SK-N-SH (cell line): ENCODE measurements around the gene OPHN1. TPM values are rescaled to one million over a fixed set of nuclear protein-coding genes. Genes with fewer than 3 reads are reported as not detected.

Experiments used
- CTCF ChIA-PET: fragments of 300-600, 350-600 bp; formaldehyde crosslinking; extraction: SDS; loops from one replicate; lab custom pipeline; 2021; lab: Yijun Ruan, JAX
- POLR2A ChIA-PET: fragments of 350-600 bp; sonication (Branson Sonifier 250); formaldehyde crosslinking; extraction: SDS; loops from one replicate; lab custom pipeline; 2020; ENCODE audit warnings: antibody characterized with exemption, inconsistent platforms; lab: Yijun Ruan, JAX
- DNase-seq: peaks from one replicate; pipeline ENCODE4 v3.0.0; 2012
- H2AFZ ChIP-seq: fragments of 200-600 bp; sonication (generic); 2 replicates; pipeline ENCODE4 v1.8.1; 2016; ENCODE audit warnings: antibody characterized with exemption, mild to moderate bottlenecking, low read depth
- H3F3A ChIP-seq: fragments of 200-600 bp; sonication (generic); replicated peaks from 2 replicates; pipeline ENCODE3; 2016; ENCODE audit warnings: antibody characterized with exemption, mild to moderate bottlenecking; ENCODE audit not compliant: insufficient read depth
- H3K27ac ChIP-seq, 2 experiments: fragments of 200-500 bp in 1 of 2; fragments of 200-600 bp in 1 of 2; sonication (Bioruptor generic) in 1 of 2; sonication (generic), shearing (Covaris generic) in 1 of 2; 2 replicates each; pipeline versions ENCODE4 v1.5.1 to v1.6.1; 2014 to 2016; ENCODE audit warnings: low read depth in 2 of 2, inconsistent platforms in 1 of 2, low read length in 1 of 2, mild to moderate bottlenecking in 1 of 2, mixed read lengths in 1 of 2
- H3K27me3 ChIP-seq: fragments of 200-600 bp; sonication (generic), shearing (Covaris generic); 2 replicates; pipeline ENCODE4 v1.6.1; 2016; ENCODE audit warnings: mixed run types; ENCODE audit not compliant: insufficient read depth
- H3K36me3 ChIP-seq, 2 experiments: fragments of 200-500 bp in 1 of 2; fragments of 200-600 bp in 1 of 2; sonication (Bioruptor generic) in 1 of 2; sonication (generic) in 1 of 2; replicated peaks in 1 of 2; 2 replicates each; pipeline versions ENCODE3 to v1.5.1; 2014 to 2016; ENCODE audit warnings: low read length in 1 of 2, mild to moderate bottlenecking in 1 of 2; ENCODE audit not compliant: insufficient read depth in 2 of 2, control insufficient read depth in 1 of 2
- H3K4me1 ChIP-seq, 2 experiments: fragments of 200-500 bp in 1 of 2; fragments of 200-600 bp in 1 of 2; sonication (Bioruptor generic) in 1 of 2; sonication (generic), shearing (Covaris generic) in 1 of 2; 2 replicates each; pipeline versions ENCODE4 v1.5.1 to v1.6.1; 2014 to 2016; ENCODE audit warnings: low read depth in 1 of 2, low read length in 1 of 2, mixed run types in 1 of 2; ENCODE audit not compliant: insufficient read depth in 2 of 2, control insufficient read depth in 1 of 2
- H3K4me2 ChIP-seq: fragments of 200-600 bp; sonication (generic), shearing (Covaris generic); 2 replicates; pipeline ENCODE4 v1.6.1; 2017; ENCODE audit warnings: mixed run types
- H3K4me3 ChIP-seq, 2 experiments: fragments of 200-500 bp in 1 of 2; fragments of 200-600 bp in 1 of 2; sonication (Bioruptor generic) in 1 of 2; sonication (generic), shearing (Covaris generic) in 1 of 2; 2 replicates each; pipeline versions ENCODE4 v1.5.1 to v1.8.1; 2014 to 2016; ENCODE audit warnings: low read depth in 2 of 2, inconsistent platforms in 1 of 2, low read length in 1 of 2, mild to moderate bottlenecking in 1 of 2, mixed read lengths in 1 of 2, moderate library complexity in 1 of 2
- H3K79me2 ChIP-seq: fragments of 200-600 bp; sonication (generic); 2 replicates; pipeline ENCODE4 v1.8.1; 2017; ENCODE audit warnings: mild to moderate bottlenecking; ENCODE audit not compliant: insufficient read depth
- H3K9ac ChIP-seq: fragments of 200-600 bp; sonication (generic); 2 replicates; pipeline ENCODE4 v1.6.1; 2017; ENCODE audit warnings: mixed run types
- H3K9me2 ChIP-seq: fragments of 200-600 bp; sonication (generic); 2 replicates; pipeline ENCODE4 v1.6.1; 2017; ENCODE audit warnings: mixed run types
- H3K9me3 ChIP-seq: fragments of 200-600 bp; sonication (generic); 2 replicates; pipeline ENCODE4 v1.6.1; 2017; ENCODE audit warnings: mixed run types, mild to moderate bottlenecking, moderate library complexity
- H4K20me1 ChIP-seq: fragments of 200-600 bp; sonication (generic); 2 replicates; pipeline ENCODE4 v1.6.1; 2017; ENCODE audit warnings: mild to moderate bottlenecking, mixed run types; ENCODE audit not compliant: insufficient read depth
- ELF1 ChIP-seq: IDR thresholded peaks from 2 replicates; pipeline ENCODE4 v1.4.0; 2012
- EP300 ChIP-seq, 2 experiments: IDR thresholded peaks; 2 replicates each; pipeline versions ENCODE4 v1.4.0 to v1.6.1; 2012; ENCODE audit warnings: borderline replicate concordance in 1 of 2, low read depth in 1 of 2, low read length in 1 of 2
- EZH2phosphoT487 ChIP-seq: fragments of 200-600 bp; sonication (generic); IDR thresholded peaks from 2 replicates; pipeline ENCODE4 v1.6.1; 2017; ENCODE audit warnings: low read depth, mixed run types, mild to moderate bottlenecking, antibody characterized with exemption, moderate library complexity, borderline replicate concordance
- FOXJ3 ChIP-seq: sonication (generic); formaldehyde crosslinking; IDR thresholded peaks from 2 replicates; pipeline ENCODE4 v1.5.1; 2020; ENCODE audit warnings: mild to moderate bottlenecking, missing genetic modification reagents
- GATA2 ChIP-seq: sonication (generic); formaldehyde crosslinking; IDR thresholded peaks from 2 replicates; pipeline ENCODE4 v1.5.0; 2020; ENCODE audit warnings: mild to moderate bottlenecking, missing genetic modification reagents
- MEF2A ChIP-seq: IDR thresholded peaks from 2 replicates; pipeline ENCODE4 v1.4.0; 2012; ENCODE audit warnings: low read depth, borderline replicate concordance
- MXI1 ChIP-seq: IDR thresholded peaks from 2 replicates; pipeline ENCODE4 v1.6.1; 2012; ENCODE audit warnings: mild to moderate bottlenecking, low read depth, low read length, improper control_type of control experiment
- NRF1 ChIP-seq: IDR thresholded peaks from 2 replicates; pipeline ENCODE4 v1.6.1; 2012; ENCODE audit warnings: low read depth, mild to moderate bottlenecking, low read length
- POLR2AphosphoS5 ChIP-seq: IDR thresholded peaks from 2 replicates; pipeline ENCODE4 v1.6.1; 2012; ENCODE audit warnings: low read depth, low read length
- RAD21 ChIP-seq: IDR thresholded peaks from 2 replicates; pipeline ENCODE4 v1.6.1; 2012; ENCODE audit warnings: mild to moderate bottlenecking, low read length
- RCOR1 ChIP-seq: fragments of 150-350 bp; IDR thresholded peaks from 2 replicates; pipeline ENCODE4 v1.6.1; 2017; ENCODE audit warnings: antibody characterized with exemption, low read length
- RFX5 ChIP-seq: IDR thresholded peaks from 2 replicates; pipeline ENCODE4 v1.6.1; 2012; ENCODE audit warnings: mild to moderate bottlenecking, improper control_type of control experiment, low read length
- RXRA ChIP-seq: IDR thresholded peaks from 2 replicates; pipeline ENCODE4 v1.4.0; 2012; ENCODE audit warnings: low read depth, mild to moderate bottlenecking, borderline replicate concordance
- SIN3A ChIP-seq: IDR thresholded peaks from 2 replicates; pipeline ENCODE4 v1.6.1; 2012; ENCODE audit warnings: low read depth, mild to moderate bottlenecking, low read length, moderate library complexity, borderline replicate concordance
- SMC3 ChIP-seq: IDR thresholded peaks from 2 replicates; pipeline ENCODE4 v1.6.1; 2012; ENCODE audit warnings: low read depth, low read length, improper control_type of control experiment
- TAF1 ChIP-seq: IDR thresholded peaks from 2 replicates; pipeline ENCODE4 v1.6.1; 2012; ENCODE audit warnings: low read depth, mild to moderate bottlenecking, low read length, moderate library complexity, borderline replicate concordance
- TCF12 ChIP-seq: IDR thresholded peaks from 2 replicates; pipeline ENCODE4 v1.4.0; 2012
- TEAD4 ChIP-seq: IDR thresholded peaks from 2 replicates; pipeline ENCODE4 v1.4.0; 2012; ENCODE audit warnings: mild to moderate bottlenecking, borderline replicate concordance; ENCODE audit not compliant: insufficient read depth
- YY1 ChIP-seq: IDR thresholded peaks from 2 replicates; pipeline ENCODE4 v1.4.0; 2012; ENCODE audit warnings: low read depth, mild to moderate bottlenecking
- WGBS: methylation state at CpG from one replicate; pipeline ENCODE4 v1.1.6; 2017; ENCODE audit warnings: low lambda C conversion rate; 5-methylcytosine and 5-hydroxymethylcytosine counted together
- polyA plus RNA-seq, 3 experiments: library from polyadenylated mRNA; depleted of rRNA; stranded (reverse); fragments of >200 nt; gene quantifications; 2 replicates each; pipeline ENCODE4 v1.2.3, GENCODE V29; 2012
- TF ChIP-seq, protein P1 (sequence below): IDR thresholded peaks from 2 replicates; pipeline ENCODE4; 2012
- TF ChIP-seq, protein P2 (sequence below): fragments of 150-350 bp; IDR thresholded peaks from 2 replicates; pipeline ENCODE4 v1.6.1; 2017; ENCODE audit warnings: antibody characterized with exemption, low read length, low read depth, borderline replicate concordance
- TF ChIP-seq, protein P3 (sequence below): fragments of 200-600 bp; sonication (generic); IDR thresholded peaks from 2 replicates; pipeline ENCODE4 v1.6.1; 2017; ENCODE audit warnings: antibody characterized with exemption, mild to moderate bottlenecking, moderate library complexity
- TF ChIP-seq, protein P4 (sequence below): fragments of 150-350 bp; IDR thresholded peaks from 2 replicates; pipeline ENCODE4 v1.6.1; 2016; ENCODE audit warnings: mild to moderate bottlenecking, low read depth, low read length
- TF ChIP-seq, protein P5 (sequence below): IDR thresholded peaks from 2 replicates; pipeline ENCODE4 v1.4.0; 2012; ENCODE audit warnings: low read depth, borderline replicate concordance

OPHN1 gene
- polyA plus RNA-seq, 1 of the 3 experiments (the other 2 are of a cell fraction), result 1.7 TPM

DNA sequence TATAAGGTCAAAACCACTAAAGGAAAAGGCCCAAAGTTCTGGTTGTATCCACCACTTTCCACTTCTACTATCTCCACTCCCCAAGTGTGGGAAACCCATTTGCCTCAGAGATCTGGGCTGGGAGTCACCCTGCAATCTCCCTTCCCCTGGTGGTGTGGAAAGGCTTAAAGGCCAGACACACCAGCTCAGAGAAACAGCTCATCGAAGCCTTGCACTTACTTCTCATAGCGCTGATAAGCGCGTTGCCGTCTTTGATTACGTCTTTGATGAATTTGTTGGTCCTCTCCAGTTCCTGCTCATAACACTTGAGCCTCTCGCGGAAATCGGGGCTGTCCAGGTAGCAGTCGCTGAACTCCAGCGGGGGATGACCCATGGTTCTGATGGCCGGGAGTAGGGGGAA lies 647 bp downstream of the OPHN1 start (continued):
- TF ChIP-seq TEAD4 (no peak), NRF1 (no peak), SMC3 (no peak), MXI1 (no peak), FOXJ3 (CRISPR knock-in tag) (no peak), YY1 (no peak), TCF12 (no peak)
- TF ChIP-seq, protein P1, sequence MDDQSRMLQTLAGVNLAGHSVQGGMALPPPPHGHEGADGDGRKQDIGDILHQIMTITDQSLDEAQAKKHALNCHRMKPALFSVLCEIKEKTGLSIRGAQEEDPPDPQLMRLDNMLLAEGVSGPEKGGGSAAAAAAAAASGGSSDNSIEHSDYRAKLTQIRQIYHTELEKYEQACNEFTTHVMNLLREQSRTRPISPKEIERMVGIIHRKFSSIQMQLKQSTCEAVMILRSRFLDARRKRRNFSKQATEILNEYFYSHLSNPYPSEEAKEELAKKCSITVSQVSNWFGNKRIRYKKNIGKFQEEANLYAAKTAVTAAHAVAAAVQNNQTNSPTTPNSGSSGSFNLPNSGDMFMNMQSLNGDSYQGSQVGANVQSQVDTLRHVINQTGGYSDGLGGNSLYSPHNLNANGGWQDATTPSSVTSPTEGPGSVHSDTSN, result no peak

DNA sequence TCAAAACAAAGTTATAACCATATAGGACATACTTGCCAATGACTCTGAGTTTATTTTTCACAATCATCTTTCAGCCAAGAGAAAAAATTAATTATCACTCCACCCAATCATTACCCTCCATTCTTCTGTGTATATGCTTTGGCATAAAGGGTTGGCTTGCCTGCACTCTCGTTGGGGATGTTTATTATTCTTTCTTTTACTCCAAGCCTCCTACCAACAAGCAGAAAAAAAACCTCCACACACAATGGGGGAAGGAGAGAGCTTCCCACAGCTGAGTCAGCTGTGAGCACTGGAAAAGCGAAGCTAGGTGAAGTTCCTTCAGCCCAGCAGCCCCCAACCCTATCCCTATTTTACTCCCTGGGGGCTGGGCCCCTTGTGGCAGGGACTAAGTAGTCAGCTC lies 1.5 kb downstream of the OPHN1 start:
- WGBS, result 63% methylated on average over 2 of the region's 2 CpGs
- no peak overlapping the region for H3K27ac ChIP-seq
- no peaks in the 10 kb centered on the region for H3K9me2 ChIP-seq
- H3K4me2 ChIP-seq, result no peak overlapping the region
- no peaks in the 10 kb centered on the region for H3K79me2 ChIP-seq
- H3K9ac ChIP-seq, result no peak overlapping the region
- ChIA-PET CTCF (interaction anchor here (1.7 to 2.9 kb wide), 2 partner anchors 12 to 235 kb away, joined by 5 to 11 read pairs; no protein-coding TSS in a partner anchor), POLR2A (no interaction called here)
- H3F3A ChIP-seq, result no peaks in the 10 kb centered on the region
- no peak for DNase-seq
- H3K4me3 ChIP-seq, result no peak overlapping the region
- H4K20me1 ChIP-seq, result no peaks in the 10 kb centered on the region
- no peaks in the 10 kb centered on the region for H3K9me3 ChIP-seq
- H3K36me3 ChIP-seq, result no peaks in the 10 kb centered on the region
- peaks cover 0 to 3% of the 10 kb centered on the region in 2 experiments; a peak in 1 of 4 replicates for H3K4me1 ChIP-seq
- H2AFZ ChIP-seq, result no peak overlapping the region
- TF ChIP-seq, protein P1, result no peak
- TF ChIP-seq RCOR1 (no peak), MEF2A (no peak), RFX5 (no peak), EZH2phosphoT487 (no peak), TAF1 (no peak), GATA2 (no peak), FOXJ3 (CRISPR knock-in tag) (no peak), RAD21 (no peak), EP300 (IDR thresholded peaks at IDR 0.05; ENCODE audit: borderline replicate concordance in 1 of 2, low read depth in 1 of 2, low read length in 1 of 2) (no peak), ELF1 (no peak), RXRA (no peak), SIN3A (no peak), POLR2AphosphoS5 (no peak)
- TF ChIP-seq, protein P2, sequence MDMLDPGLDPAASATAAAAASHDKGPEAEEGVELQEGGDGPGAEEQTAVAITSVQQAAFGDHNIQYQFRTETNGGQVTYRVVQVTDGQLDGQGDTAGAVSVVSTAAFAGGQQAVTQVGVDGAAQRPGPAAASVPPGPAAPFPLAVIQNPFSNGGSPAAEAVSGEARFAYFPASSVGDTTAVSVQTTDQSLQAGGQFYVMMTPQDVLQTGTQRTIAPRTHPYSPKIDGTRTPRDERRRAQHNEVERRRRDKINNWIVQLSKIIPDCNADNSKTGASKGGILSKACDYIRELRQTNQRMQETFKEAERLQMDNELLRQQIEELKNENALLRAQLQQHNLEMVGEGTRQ, result no peak
- TF ChIP-seq, protein P3, sequence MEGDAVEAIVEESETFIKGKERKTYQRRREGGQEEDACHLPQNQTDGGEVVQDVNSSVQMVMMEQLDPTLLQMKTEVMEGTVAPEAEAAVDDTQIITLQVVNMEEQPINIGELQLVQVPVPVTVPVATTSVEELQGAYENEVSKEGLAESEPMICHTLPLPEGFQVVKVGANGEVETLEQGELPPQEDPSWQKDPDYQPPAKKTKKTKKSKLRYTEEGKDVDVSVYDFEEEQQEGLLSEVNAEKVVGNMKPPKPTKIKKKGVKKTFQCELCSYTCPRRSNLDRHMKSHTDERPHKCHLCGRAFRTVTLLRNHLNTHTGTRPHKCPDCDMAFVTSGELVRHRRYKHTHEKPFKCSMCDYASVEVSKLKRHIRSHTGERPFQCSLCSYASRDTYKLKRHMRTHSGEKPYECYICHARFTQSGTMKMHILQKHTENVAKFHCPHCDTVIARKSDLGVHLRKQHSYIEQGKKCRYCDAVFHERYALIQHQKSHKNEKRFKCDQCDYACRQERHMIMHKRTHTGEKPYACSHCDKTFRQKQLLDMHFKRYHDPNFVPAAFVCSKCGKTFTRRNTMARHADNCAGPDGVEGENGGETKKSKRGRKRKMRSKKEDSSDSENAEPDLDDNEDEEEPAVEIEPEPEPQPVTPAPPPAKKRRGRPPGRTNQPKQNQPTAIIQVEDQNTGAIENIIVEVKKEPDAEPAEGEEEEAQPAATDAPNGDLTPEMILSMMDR, result no peak
- TF ChIP-seq, protein P4, sequence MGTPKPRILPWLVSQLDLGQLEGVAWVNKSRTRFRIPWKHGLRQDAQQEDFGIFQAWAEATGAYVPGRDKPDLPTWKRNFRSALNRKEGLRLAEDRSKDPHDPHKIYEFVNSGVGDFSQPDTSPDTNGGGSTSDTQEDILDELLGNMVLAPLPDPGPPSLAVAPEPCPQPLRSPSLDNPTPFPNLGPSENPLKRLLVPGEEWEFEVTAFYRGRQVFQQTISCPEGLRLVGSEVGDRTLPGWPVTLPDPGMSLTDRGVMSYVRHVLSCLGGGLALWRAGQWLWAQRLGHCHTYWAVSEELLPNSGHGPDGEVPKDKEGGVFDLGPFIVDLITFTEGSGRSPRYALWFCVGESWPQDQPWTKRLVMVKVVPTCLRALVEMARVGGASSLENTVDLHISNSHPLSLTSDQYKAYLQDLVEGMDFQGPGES, result no peak
- TF ChIP-seq, protein P5, sequence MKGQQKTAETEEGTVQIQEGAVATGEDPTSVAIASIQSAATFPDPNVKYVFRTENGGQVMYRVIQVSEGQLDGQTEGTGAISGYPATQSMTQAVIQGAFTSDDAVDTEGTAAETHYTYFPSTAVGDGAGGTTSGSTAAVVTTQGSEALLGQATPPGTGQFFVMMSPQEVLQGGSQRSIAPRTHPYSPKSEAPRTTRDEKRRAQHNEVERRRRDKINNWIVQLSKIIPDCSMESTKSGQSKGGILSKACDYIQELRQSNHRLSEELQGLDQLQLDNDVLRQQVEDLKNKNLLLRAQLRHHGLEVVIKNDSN, result no peak
- H3K27me3 ChIP-seq, result no peaks in the 10 kb centered on the region; the same call in 1 of the 2 replicates
